Measurements from ENCODE around the gene KCNC1. TPM values are rescaled to one million over a fixed set of nuclear protein-coding genes. Genes with fewer than 3 reads are reported as not detected.

The KCNC1 gene
- total RNA-seq, 4 donors from 2014 or later = under 0.01 to 0.73 TPM; not detected in 2

GRCh38 chr11:17794981-17795380 lies 60.4 kb downstream of the KCNC1 start:
- DNase-seq = no peak
- 97 to 100% methylated on average over 5 of the region's 5 CpGs for WGBS, 2 donors
- TF ChIP-seq CTCF (IDR thresholded peaks at IDR 0.05) = no peak
- no peak for TF ChIP-seq POLR2A (IDR thresholded peaks at IDR 0.05)
- no peaks in the 10 kb centered on the region for H3K9me3 ChIP-seq
- H3K4me3 ChIP-seq (replicated peaks in 1 of 3) = no peak overlapping the region
- H3K4me1 ChIP-seq = no peaks in the 10 kb centered on the region
- no peaks in the 10 kb centered on the region for H3K36me3 ChIP-seq
- H3K27ac ChIP-seq = no peak overlapping the region
- no peaks in the 10 kb centered on the region for H3K27me3 ChIP-seq
- intact Hi-C loops (cut with DNase I) = no loop called here

DNA sequence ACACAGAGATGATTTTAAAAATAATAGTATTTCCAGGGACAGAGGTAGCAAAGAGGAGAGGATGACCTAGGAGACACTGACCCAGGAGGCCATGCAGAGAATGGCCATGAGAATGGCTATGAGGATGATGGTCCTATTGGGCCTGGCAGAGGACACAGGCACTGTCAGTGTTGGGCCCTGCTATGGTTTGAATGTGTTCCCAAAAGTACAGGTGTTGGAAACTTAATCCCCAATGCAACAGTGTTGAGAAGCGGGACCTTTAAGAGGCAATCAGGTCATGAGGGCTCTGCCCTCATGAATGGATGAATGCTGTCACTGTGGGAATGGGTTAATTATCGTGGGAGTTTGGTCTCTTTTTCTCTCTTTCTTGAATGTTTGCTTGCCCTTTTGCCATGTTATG lies 61.6 kb downstream of the KCNC1 start:
- intact Hi-C loops (cut with DNase I) = no loop called here
- TF ChIP-seq CTCF (IDR thresholded peaks at IDR 0.05) (no peak), POLR2A (IDR thresholded peaks at IDR 0.05) (no peak)
- no peak overlapping the region for H3K27ac ChIP-seq
- DNase-seq = no peak
- H3K4me1 ChIP-seq = no peaks in the 10 kb centered on the region
- no peaks in the 10 kb centered on the region for H3K36me3 ChIP-seq
- H3K4me3 ChIP-seq (replicated peaks in 1 of 3) = no peak overlapping the region
- H3K27me3 ChIP-seq = no peaks in the 10 kb centered on the region
- WGBS, 2 donors = 93 to 95% methylated on average over 2 of the region's 2 CpGs
- H3K9me3 ChIP-seq = no peaks in the 10 kb centered on the region

GRCh38 chr11:17798253-17798652 lies 63.7 kb downstream of the KCNC1 start:
- whole genome bisulfite sequencing, 2 donors = 80 to 88% methylated on average over 6 of the region's 6 CpGs
- Histone ChIP-seq H3K9me3 (no peaks in the 10 kb centered on the region), H3K4me3 (replicated peaks in 1 of 3) (no peak overlapping the region), H3K27me3 (no peaks in the 10 kb centered on the region), H3K4me1 (no peaks in the 10 kb centered on the region), H3K36me3 (no peaks in the 10 kb centered on the region), H3K27ac (no peak overlapping the region)
- no peak for DNase-seq
- intact Hi-C loops (cut with DNase I) = no loop called here
- TF ChIP-seq POLR2A (IDR thresholded peaks at IDR 0.05) (no peak), CTCF (IDR thresholded peaks at IDR 0.05) (no peak)

GRCh38 chr11:17798716-17799115 lies 64.1 kb downstream of the KCNC1 start:
- H3K27me3 ChIP-seq = no peaks in the 10 kb centered on the region
- H3K27ac ChIP-seq = no peak overlapping the region
- intact Hi-C loops (cut with DNase I) = no loop called here
- no peak for TF ChIP-seq CTCF (IDR thresholded peaks at IDR 0.05)
- TF ChIP-seq POLR2A (IDR thresholded peaks at IDR 0.05) = no peak
- DNase-seq = no peak
- no peaks in the 10 kb centered on the region for H3K36me3 ChIP-seq
- 91 to 93% methylated on average over 3 of the region's 3 CpGs for WGBS, 2 donors
- H3K9me3 ChIP-seq = no peaks in the 10 kb centered on the region
- H3K4me3 ChIP-seq (replicated peaks in 1 of 3) = no peak overlapping the region
- H3K4me1 ChIP-seq = no peaks in the 10 kb centered on the region

DNA sequence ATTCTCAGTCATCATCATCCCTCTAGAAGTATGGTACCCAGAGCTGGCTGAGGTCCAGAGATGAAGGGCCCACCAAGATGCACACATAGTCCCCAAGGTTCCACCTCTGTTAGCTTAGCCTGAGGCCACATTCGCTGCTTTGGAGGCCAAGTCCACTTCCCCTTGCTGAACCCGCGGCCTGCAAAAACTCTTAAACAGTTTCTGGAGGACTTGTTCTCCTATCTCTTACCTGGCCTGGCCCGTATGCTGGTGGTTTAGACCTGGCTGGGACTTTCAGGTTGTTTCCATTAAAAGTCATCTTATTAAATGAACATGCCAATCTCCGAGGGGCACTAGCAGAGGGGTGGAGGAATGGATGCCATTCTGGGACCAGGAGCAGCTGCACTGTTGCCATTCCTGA lies 64.6 kb downstream of the KCNC1 start:
- Histone ChIP-seq H3K36me3 (no peaks in the 10 kb centered on the region), H3K9me3 (no peaks in the 10 kb centered on the region), H3K4me1 (no peaks in the 10 kb centered on the region), H3K27ac (no peak overlapping the region), H3K4me3 (replicated peaks in 1 of 3) (no peak overlapping the region), H3K27me3 (no peaks in the 10 kb centered on the region)
- TF ChIP-seq CTCF (IDR thresholded peaks at IDR 0.05) = no peak
- TF ChIP-seq POLR2A (IDR thresholded peaks at IDR 0.05) = no peak
- DNase-seq = no peak
- WGBS, 2 donors = 94 to 95% methylated on average over 5 of the region's 5 CpGs
- intact Hi-C loops (cut with DNase I) = no loop called here

Measured in thyroid gland (tissue), 4 donors.